ENCODE measurements around the gene TNFRSF8.

- TF ChIP-seq CTCF (conservative IDR thresholded peaks at IDR 0.05; ENCODE audit: low read depth, low read length) (no peak), SMC3 (IDR thresholded peaks at IDR 0.05; ENCODE audit: low read depth, low read length) (no peak), POLR2A (IDR thresholded peaks at IDR 0.05; ENCODE audit: low read depth, low read length) (no peak), USF2 (IDR thresholded peaks at IDR 0.05; ENCODE audit: low read depth, low read length) (no peak), MAFK (IDR thresholded peaks at IDR 0.05; ENCODE audit: low read depth, low read length) (no peak), MAZ (IDR thresholded peaks at IDR 0.05; ENCODE audit: borderline replicate concordance, low read depth, low read length) (no peak), CHD1 (IDR thresholded peaks at IDR 0.05; ENCODE audit: low read depth, low read length) (no peak), CEBPB (IDR thresholded peaks at IDR 0.05; ENCODE audit: low read depth, low read length) (no peak), RFX5 (IDR thresholded peaks at IDR 0.05; ENCODE audit: low read depth, low read length) (no peak), RAD21 (IDR thresholded peaks at IDR 0.05; ENCODE audit: low read length) (no peak), BHLHE40 (IDR thresholded peaks at IDR 0.05; ENCODE audit: low read depth, low read length) (no peak)
Observed at GRCh38 chr1:12080156-12080555, 17.1 kb downstream of the TNFRSF8 start.

Data from IMR-90 (cell line).